ENCODE results near the gene ELAVL3.

The ELAVL3 gene

GRCh38 chr19:11453468-11454341 is 27.1 kb downstream of the ELAVL3 start:
- DNase-seq (no peak), ATAC-seq (ENCODE audit: insufficient read depth, low read depth) (no peak)
- no peak overlapping the region for H3K4me3 ChIP-seq (ENCODE audit: low read depth in 1 of 2, low read length in 2 of 2)
- no peak overlapping the region for H2AFZ ChIP-seq (ENCODE audit: low read depth, low read length)
- no peak overlapping the region for H3K27ac ChIP-seq (ENCODE audit: low read length)
- H3K27me3 ChIP-seq (ENCODE audit: insufficient read depth, low read length, poor library complexity) = no peaks in the 10 kb centered on the region
- no peaks in the 10 kb centered on the region for H3K4me1 ChIP-seq (ENCODE audit: insufficient read depth, low read length)
- H3K36me3 ChIP-seq (ENCODE audit: insufficient read depth, low read length) = peaks cover 14% of the 10 kb centered on the region
- no peaks in the 10 kb centered on the region; the same call in 1 of the 2 replicates for H4K20me1 ChIP-seq (ENCODE audit: insufficient read depth, low read length)
- H3K79me2 ChIP-seq (ENCODE audit: insufficient read depth, low read length) = no peaks in the 10 kb centered on the region
- no peaks in the 10 kb centered on the region for H3K9me3 ChIP-seq (ENCODE audit: insufficient read depth, low read length, severe bottlenecking)
- H3K4me2 ChIP-seq (ENCODE audit: insufficient read depth, low read length) = no peak overlapping the region
- TF ChIP-seq CTCF (IDR thresholded peaks at IDR 0.05; ENCODE audit: borderline replicate concordance, extremely low read depth, low read length, poor library complexity, severe bottlenecking) = peak; percentile 54
- no peak for TF ChIP-seq EZH2 (IDR thresholded peaks at IDR 0.05; ENCODE audit: borderline replicate concordance, low read depth, low read length, severe bottlenecking)
- H3K9ac ChIP-seq (ENCODE audit: low read depth, low read length) = no peak overlapping the region

DNA sequence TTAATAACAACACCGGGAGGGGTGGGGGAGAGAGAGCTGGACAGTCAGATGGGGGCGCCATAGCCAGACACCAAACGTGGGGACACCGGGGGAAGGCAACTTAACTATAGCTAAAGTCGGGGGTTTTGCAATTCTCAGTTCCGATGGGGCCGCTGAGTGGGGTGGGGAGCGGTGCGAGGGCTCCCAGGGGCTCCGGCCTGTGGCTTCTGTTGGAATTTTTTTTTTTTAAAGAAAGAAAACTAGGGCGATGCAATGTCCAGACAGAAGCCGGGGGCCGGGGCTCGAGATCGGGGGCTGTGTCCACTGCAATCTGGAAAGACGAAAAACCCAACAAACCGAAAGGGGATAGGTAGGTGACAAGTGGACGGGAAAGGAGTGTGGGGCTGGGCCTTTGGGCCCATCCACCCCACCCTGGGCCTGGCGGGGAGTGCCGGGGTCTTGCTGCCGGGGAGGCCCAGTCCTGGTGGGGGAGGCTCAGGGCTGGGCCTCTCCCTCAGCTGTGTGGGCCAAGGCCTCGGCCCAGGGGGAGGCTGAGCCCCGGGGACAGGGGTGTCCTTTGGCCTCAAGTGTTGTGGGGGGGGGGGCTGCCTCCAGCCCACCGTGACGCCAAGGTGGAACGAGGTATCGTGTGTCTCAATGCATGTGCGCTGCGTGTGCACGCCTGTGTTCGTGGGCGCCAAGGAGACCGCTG is 28.1 kb downstream of the ELAVL3 start:
- no peak for DNase-seq
- no peak overlapping the region for H3K4me2 ChIP-seq (ENCODE audit: insufficient read depth, low read length)
- no peaks in the 10 kb centered on the region for H3K9me3 ChIP-seq (ENCODE audit: insufficient read depth, low read length, severe bottlenecking)
- no peak overlapping the region for H2AFZ ChIP-seq (ENCODE audit: low read depth, low read length)
- H3K36me3 ChIP-seq (ENCODE audit: insufficient read depth, low read length) = peaks cover 24% of the 10 kb centered on the region
- no peak overlapping the region for H3K27ac ChIP-seq (ENCODE audit: low read length)
- no peaks in the 10 kb centered on the region for H3K4me1 ChIP-seq (ENCODE audit: insufficient read depth, low read length)
- H3K27me3 ChIP-seq (ENCODE audit: insufficient read depth, low read length, poor library complexity) = no peaks in the 10 kb centered on the region
- TF ChIP-seq EZH2 (IDR thresholded peaks at IDR 0.05; ENCODE audit: borderline replicate concordance, low read depth, low read length, severe bottlenecking) (no peak), CTCF (IDR thresholded peaks at IDR 0.05; ENCODE audit: borderline replicate concordance, extremely low read depth, low read length, poor library complexity, severe bottlenecking) (no peak)
- peaks cover 2% of the 10 kb centered on the region; the same call in 1 of the 2 replicates for H4K20me1 ChIP-seq (ENCODE audit: insufficient read depth, low read length)
- H3K79me2 ChIP-seq (ENCODE audit: insufficient read depth, low read length) = no peaks in the 10 kb centered on the region
- no peak for ATAC-seq (ENCODE audit: insufficient read depth, low read depth)
- no peak overlapping the region for H3K9ac ChIP-seq (ENCODE audit: low read depth, low read length)
- no peak overlapping the region for H3K4me3 ChIP-seq (ENCODE audit: low read depth in 1 of 2, low read length in 2 of 2)

DNA sequence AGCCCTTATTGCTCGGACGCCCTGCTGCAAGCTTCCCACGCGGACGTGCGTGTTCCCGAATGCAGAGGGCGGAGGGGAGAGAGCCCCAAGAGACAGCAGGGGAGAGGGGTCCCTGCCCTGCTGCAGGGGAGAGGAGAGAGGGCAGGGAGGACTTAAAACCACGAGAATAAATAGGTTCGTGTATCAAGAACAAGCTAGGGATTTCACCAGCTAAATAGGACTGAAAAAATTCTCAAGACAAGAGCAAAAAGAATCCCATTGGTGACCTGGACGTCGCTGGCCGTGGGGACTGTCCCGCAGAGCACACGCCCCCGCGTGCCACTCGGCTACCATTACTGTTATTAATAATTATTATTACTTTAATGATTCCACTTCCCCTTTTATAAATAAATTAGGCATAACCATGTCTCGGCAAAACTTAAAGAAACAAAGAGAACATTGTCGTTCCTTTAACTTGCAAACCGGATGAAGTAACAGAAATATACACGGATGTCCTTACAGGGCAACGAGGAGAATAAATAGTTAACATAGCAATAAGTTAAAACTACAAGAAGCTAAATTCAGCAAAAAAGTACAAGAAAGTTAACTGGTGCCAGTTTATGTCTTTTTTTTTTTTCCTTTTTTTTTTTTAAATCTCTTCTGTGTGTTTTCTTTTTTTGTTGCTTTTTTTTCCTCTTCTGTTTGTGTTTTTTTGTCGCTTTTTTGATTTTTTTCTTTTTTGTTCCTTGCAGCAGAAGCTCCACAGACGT is 28.8 kb downstream of the ELAVL3 start:
- no peak for TF ChIP-seq EZH2 (IDR thresholded peaks at IDR 0.05; ENCODE audit: borderline replicate concordance, low read depth, low read length, severe bottlenecking)
- no peak for TF ChIP-seq CTCF (IDR thresholded peaks at IDR 0.05; ENCODE audit: borderline replicate concordance, extremely low read depth, low read length, poor library complexity, severe bottlenecking)
- no peak overlapping the region for H3K4me2 ChIP-seq (ENCODE audit: insufficient read depth, low read length)
- ATAC-seq (ENCODE audit: insufficient read depth, low read depth) = no peak

More for the DNA sequence above, 28.8 kb downstream of the ELAVL3 start:
- Histone ChIP-seq H4K20me1 (ENCODE audit: insufficient read depth, low read length) (0 out of 2 replicates have a peak, but pooled peaks cover 2% of the 10 kb centered on the region), H3K36me3 (ENCODE audit: insufficient read depth, low read length) (peaks cover 31% of the 10 kb centered on the region), H3K4me1 (ENCODE audit: insufficient read depth, low read length) (no peaks in the 10 kb centered on the region), H3K4me3 (ENCODE audit: low read depth in 1 of 2, low read length in 2 of 2) (no peak overlapping the region), H3K27ac (ENCODE audit: low read length) (no peak overlapping the region), H3K79me2 (ENCODE audit: insufficient read depth, low read length) (no peaks in the 10 kb centered on the region), H3K9me3 (ENCODE audit: insufficient read depth, low read length, severe bottlenecking) (no peaks in the 10 kb centered on the region), H3K9ac (ENCODE audit: low read depth, low read length) (no peak overlapping the region), H2AFZ (ENCODE audit: low read depth, low read length) (no peak overlapping the region), H3K27me3 (ENCODE audit: insufficient read depth, low read length, poor library complexity) (no peaks in the 10 kb centered on the region)
- no peak for DNase-seq
